Measurements from ENCODE around the gene GPR78. TPM values are rescaled to one million over a fixed set of nuclear protein-coding genes. Genes with fewer than 3 reads are reported as not detected.

The GPR78 gene
- total RNA-seq, 1 experiment from 2014 or later, result 3.4 TPM

DNA sequence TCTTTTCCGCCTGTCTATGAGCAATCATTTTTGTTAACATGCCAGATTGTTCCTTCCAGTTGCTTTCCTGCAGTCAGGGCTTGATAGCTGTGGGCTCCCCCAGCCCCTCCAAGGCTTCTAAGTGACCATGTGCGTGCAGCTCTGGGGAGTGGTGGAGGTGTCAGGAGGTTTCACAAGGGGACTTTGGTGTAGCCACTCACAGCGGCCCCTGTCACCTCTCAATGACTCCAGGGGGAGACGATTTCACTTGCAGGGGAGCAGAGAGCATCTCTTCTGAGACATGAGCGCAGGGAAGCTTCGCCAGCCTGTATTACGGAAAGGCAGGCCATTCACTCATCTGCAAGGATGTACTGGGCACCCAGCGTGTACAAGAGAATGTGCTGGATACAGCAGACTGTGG lies 3.1 kb upstream of the GPR78 start:
- WGBS (ENCODE audit: extremely low coverage, insufficient read length, low lambda C conversion rate), result no CpG with 5 or more reads among the region's 8 CpGs

More for the DNA sequence above, 3.1 kb upstream of the GPR78 start:
- Histone ChIP-seq H3K23me2 (ENCODE audit: insufficient read length, low read depth, low read length, poor library complexity, severe bottlenecking) (peaks cover 9% of the 10 kb centered on the region), H3K9ac (ENCODE audit: extremely low read depth, insufficient read length, low read length) (no peak overlapping the region), H4K8ac (replicated peaks; ENCODE audit: insufficient read length, low read depth, low read length) (no peak overlapping the region), H3T11ph (ENCODE audit: low read length) (no peak overlapping the region), H3K18ac (ENCODE audit: insufficient read length, low read depth, low read length) (no peak overlapping the region), H2AFZ (ENCODE audit: low read length) (no peak overlapping the region), H3K27me3 (ENCODE audit: insufficient read depth, low read length) (peaks cover 9% of the 10 kb centered on the region; the same call in 1 of the 2 replicates), H3K27ac (ENCODE audit: insufficient read length, low read depth, low read length) (no peak overlapping the region), H2AK5ac (ENCODE audit: insufficient read length, low read length) (no peak overlapping the region), H4K20me1 (ENCODE audit: control insufficient read depth, insufficient read depth, insufficient read length) (no peaks in the 10 kb centered on the region), H4K5ac (ENCODE audit: insufficient read length, low read depth, low read length) (no peak overlapping the region), H4K91ac (ENCODE audit: insufficient read length, low read depth, low read length) (no peak overlapping the region), H3K79me2 (ENCODE audit: insufficient read depth, low read length) (no peaks in the 10 kb centered on the region), H2BK12ac (ENCODE audit: insufficient read length, low read depth, low read length) (no peak overlapping the region), H3K4me2 (ENCODE audit: insufficient read depth, insufficient read length, low read length) (no peak overlapping the region), H3K56ac (ENCODE audit: insufficient read length, low read depth, low read length) (no peak overlapping the region), H2BK5ac (ENCODE audit: insufficient read length, low read length) (no peak overlapping the region), H3K4me1 (ENCODE audit: insufficient read depth, low read length) (no peaks in the 10 kb centered on the region), H2BK20ac (ENCODE audit: low read depth, low read length, poor library complexity, severe bottlenecking) (no peak overlapping the region), H2BK15ac (ENCODE audit: low read depth, low read length) (no peak overlapping the region), H3K9me3 (ENCODE audit: control insufficient read depth, low read depth, low read length) (no peaks in the 10 kb centered on the region), H3K4ac (ENCODE audit: low read depth, low read length) (no peak overlapping the region), H3K23ac (ENCODE audit: insufficient read length, low read depth, low read length) (no peak overlapping the region), H3K79me1 (ENCODE audit: insufficient read depth, low read depth, low read length, poor library complexity, severe bottlenecking) (no peaks in the 10 kb centered on the region), H3K14ac (ENCODE audit: insufficient read depth, low read length) (no peak overlapping the region), H2BK120ac (ENCODE audit: low read depth, low read length, poor library complexity, severe bottlenecking) (no peak overlapping the region)
- no peaks in the 10 kb centered on the region for H3K9me3 Mint-ChIP-seq
- H3K4me1 Mint-ChIP-seq, result peaks cover 40 to 41% of the 10 kb centered on the region in 2 experiments
- TF ChIP-seq, protein P1, sequence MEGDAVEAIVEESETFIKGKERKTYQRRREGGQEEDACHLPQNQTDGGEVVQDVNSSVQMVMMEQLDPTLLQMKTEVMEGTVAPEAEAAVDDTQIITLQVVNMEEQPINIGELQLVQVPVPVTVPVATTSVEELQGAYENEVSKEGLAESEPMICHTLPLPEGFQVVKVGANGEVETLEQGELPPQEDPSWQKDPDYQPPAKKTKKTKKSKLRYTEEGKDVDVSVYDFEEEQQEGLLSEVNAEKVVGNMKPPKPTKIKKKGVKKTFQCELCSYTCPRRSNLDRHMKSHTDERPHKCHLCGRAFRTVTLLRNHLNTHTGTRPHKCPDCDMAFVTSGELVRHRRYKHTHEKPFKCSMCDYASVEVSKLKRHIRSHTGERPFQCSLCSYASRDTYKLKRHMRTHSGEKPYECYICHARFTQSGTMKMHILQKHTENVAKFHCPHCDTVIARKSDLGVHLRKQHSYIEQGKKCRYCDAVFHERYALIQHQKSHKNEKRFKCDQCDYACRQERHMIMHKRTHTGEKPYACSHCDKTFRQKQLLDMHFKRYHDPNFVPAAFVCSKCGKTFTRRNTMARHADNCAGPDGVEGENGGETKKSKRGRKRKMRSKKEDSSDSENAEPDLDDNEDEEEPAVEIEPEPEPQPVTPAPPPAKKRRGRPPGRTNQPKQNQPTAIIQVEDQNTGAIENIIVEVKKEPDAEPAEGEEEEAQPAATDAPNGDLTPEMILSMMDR (conservative IDR thresholded peaks at IDR 0.05), result no peak
- H3K36me3 Mint-ChIP-seq (ENCODE audit: insufficient read depth in 1 of 3, low read depth in 3 of 3), result no peaks in the 10 kb centered on the region; a peak in 1 of 7 replicates
- no peak overlapping the region for H3K27ac Mint-ChIP-seq
- no peak overlapping the region for H3K4me3 Mint-ChIP-seq
- H3K27me3 Mint-ChIP-seq (ENCODE audit: low read depth), result peaks cover 32% of the 10 kb centered on the region
- DNase-seq, result no peak
